HG03469 (cell line): ENCODE results near the gene ACHE.

Source experiments
- ATAC-seq: cut with Tn5 transposase; IDR thresholded peaks from one replicate; pipeline ENCODE4 v1.9.1; 2021; ENCODE audit warnings: mild to moderate bottlenecking, moderate library complexity, moderate number of reproducible peaks; ENCODE audit not compliant: unreplicated experiment

Gene ACHE

DNA sequence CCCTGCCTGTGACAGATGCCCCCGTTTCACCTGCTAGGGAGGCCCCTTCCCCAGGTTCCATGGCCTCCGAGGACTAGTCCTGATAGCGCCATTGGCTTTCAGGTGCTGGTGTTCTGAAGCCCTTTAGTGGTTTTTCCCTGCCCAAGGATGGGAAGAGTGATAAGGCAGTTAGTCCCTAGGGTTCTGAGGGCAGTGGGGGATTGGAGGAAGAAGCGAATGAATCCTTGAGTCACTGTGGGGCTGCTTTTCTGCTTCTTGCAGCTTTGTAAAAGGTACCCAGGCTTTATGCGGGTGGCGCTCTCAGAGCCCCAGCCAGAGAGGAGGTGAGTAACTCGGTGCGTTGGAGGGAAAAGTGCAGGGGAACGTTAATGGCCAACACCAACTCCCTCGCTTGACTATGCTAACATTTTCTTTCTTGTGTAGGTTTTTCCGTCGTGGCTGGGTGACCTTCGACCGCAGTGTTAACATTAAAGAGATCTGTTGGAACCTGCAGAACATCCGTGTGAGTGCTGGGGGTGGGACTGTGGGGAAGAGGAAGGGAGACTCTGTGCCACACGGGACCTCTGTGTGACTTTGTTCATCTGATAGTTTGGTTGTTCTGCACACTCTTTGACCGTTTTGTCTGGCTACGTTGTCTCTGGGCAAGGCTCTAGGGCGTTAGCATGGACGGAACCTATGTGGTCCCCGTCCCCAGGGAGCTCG is 10.1 kb downstream of the ACHE start:
- no peak for ATAC-seq

DNA sequence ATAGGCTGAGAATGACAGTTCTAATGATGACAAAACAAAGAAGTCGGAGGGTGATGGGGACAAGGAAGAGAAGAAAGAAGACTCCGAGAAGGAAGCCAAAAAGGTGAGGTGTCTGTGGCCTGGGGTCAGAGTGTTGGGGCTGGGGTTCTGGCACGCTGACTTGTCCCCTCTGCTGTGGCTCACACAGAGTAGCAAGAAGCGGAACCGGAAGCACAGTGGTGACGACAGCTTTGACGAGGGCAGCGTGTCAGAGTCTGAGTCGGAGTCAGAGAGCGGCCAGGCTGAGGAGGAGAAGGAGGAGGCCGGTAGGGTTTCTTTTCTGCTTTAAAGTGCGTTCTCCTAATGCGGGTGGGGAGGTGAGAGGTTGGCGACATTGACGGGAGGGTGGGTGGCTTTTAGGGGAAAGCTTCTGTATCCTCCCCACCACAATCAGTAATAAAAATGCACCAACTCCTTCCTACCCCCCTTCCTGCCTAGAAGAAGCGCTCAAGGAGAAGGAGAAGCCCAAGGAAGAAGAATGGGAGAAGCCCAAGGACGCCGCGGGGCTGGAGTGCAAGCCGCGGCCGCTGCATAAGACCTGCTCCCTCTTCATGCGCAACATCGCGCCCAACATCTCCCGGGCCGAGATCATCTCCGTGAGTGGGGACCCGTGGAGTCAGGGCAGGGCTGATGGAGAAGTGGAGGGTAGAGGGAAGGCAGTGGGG is 10.8 kb downstream of the ACHE start:
- no peak for ATAC-seq

DNA sequence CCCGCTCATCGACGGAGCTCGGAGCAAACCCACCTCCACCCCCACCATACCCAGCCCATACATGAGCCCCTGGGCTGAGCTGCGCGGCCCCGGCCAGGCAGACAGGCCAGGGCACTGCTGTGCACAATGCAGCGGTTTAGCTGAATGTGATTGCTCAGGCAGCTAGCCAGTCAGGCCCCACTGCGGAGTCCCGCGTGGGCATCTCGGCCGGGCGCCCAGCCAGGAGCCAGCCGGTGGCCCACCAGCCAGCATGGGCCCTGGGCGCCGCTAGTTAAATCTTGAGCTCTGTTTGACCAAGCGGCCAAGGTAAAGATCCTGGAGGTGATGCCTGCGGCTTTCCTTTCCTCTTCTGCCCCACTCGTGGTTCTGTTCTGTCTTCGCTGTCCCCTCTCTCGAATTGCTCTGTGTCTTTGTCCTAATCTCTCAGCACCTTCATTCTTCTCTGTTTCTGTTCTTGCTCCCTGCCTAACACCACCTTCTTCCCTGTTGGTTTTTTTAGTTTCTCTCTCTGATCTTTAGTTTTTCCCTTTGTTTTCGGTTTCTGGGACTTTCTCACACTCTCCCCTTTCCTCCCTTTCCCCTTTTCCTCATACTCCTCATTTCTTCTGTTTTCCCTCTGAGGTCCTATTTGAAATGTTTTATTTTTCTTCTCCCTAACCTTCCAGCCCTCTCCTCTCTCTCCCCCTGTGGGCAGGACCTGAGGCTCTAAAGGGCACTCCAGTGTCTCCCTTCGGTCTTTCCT is 12.7 kb downstream of the ACHE start:
- no peak for ATAC-seq

DNA sequence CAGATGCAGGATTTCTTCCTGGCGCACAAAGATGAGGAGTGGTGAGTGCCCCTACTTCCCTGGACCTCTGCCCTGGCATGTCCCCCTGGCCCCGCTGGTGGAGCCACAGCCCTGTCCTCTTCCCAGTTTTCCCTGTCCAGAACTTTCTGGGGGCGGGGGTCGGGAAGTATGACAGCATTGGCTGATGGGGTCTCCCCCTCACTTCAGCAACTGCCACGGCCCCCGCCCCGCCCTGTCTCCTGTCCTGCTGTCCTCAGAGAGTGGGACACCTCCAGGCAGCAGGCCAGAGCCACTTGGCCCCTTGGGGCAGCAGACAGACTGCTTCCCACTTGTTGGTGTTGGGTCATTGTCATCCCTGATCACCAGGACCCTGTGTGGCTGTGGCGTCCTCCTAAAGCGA is 13.5 kb downstream of the ACHE start:
- no peak for ATAC-seq

DNA sequence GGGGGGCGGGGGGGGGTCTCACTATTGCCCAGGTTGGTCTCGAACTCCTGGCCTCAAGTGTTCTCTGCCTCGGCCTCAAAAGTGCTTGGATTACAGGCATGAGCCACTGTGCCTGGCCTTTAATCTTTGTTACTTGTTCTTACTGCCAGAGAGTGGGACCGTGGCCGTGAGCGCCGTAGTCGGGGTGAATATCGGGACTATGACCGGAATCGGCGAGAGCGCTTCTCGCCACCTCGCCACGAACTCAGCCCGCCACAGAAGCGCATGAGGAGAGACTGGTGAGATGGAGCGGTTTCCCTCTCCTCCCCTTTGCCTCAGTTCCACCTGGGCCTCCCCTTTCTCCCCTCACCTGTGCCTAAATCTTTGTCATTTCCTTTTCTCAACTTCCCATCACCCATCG is 14.6 kb downstream of the ACHE start:
- no peak for ATAC-seq

DNA sequence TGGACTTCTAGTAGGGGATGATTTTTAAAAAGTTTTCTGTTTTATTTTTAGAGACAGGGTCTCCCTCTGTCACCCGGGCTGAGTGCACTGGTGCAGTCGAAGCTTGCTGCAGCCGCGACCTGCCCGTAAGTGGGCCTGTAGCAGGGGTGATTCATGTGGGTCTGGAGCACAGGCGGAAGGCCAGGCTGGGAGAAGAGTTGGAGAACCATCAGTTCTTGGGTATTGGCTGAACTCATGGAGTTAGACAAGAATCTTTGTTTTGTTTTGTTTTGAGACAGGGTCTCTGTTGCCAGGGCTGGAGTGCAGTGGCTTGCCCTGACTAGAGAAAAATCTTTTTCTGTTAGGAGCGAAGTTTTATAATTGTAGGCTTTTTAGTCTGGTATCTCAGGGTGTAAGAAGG is 15.0 kb downstream of the ACHE start:
- no peak for ATAC-seq

DNA sequence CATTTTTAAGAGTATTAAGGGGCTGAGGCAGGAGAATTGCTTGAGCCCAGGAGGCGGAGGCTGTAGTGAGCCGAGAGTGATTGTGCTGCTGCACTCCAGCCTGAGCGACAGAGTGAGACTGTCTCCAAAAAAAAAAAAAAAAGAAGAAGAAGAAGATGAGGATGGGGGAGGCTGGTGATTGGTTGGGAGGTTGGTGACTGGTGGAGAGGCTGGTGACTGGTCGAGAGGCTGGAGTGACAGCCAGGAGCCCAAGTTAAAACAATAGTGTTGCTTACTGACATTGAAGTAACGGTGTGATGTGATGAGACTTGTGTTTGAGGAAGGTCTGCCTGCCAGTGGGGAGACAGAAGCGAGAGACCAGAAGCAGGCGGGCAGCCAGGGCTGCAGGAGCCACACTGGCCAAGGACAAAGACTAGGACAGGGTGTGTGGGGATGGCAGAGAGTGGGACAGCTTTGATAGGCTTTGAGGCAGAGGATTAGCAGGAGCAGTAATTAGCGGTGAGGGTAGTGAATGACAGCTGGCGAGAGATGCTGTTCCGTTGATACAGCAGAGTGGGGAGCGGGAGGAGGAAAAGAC is 15.9 kb downstream of the ACHE start:
- ATAC-seq: no peak

DNA sequence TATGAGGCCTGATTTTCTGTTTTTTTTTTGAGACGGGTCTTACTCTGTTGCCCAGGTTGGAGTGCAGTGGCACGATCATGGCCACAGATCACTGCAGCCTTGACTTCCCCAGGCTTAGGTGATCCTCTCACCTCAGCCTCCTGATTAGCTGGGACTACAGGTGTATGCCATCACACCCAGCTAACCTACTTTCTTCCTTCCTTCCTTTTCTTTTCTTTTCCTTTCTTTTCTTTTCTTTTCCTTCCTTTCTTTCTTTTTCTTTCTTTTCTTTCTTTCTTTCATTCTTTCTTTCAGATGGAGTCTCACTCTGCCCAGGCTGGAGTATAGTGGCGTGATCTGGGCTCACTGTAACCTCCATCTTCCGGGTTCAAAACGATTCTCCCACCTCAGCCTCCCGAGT is 17.0 kb downstream of the ACHE start:
- no peak for ATAC-seq

DNA sequence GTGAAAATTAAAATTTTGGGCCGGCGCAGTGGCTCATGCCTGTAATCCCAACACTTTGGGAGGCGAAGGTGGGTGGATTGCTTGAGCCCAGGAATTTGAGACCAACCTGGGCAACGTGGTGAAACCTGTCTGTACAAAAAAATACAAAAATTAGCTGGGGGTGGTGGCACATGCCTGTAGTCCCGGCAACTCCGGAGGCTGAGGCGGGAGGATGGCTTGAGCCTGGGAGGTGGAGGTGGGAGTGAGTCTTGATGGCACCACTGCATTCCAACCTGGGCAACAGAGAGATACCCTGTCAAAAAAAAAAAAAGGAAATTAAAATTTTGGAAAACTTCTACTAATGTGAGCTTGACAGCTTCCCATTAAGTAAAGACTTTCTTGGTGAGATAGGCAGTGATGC is 17.7 kb downstream of the ACHE start:
- ATAC-seq: no peak

DNA sequence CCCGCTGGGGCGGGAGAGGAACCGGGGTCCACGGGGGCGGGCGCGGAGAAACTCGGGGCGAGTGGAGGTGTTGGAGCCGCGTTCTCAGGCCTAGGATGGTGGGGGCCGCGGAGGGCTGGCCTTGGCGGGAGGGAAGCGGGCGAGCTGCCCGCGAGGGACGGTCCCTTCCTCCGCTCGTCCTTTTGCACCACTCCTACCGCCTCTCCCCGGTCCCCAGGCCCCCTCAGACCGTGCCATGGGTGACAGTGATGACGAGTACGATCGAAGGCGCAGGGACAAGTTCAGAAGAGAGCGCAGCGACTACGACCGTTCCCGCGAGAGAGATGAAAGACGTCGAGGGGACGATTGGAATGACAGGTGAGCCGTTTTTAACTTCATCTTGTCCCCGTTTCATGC is 20.3 kb downstream of the ACHE start:
- ATAC-seq: no peak

DNA sequence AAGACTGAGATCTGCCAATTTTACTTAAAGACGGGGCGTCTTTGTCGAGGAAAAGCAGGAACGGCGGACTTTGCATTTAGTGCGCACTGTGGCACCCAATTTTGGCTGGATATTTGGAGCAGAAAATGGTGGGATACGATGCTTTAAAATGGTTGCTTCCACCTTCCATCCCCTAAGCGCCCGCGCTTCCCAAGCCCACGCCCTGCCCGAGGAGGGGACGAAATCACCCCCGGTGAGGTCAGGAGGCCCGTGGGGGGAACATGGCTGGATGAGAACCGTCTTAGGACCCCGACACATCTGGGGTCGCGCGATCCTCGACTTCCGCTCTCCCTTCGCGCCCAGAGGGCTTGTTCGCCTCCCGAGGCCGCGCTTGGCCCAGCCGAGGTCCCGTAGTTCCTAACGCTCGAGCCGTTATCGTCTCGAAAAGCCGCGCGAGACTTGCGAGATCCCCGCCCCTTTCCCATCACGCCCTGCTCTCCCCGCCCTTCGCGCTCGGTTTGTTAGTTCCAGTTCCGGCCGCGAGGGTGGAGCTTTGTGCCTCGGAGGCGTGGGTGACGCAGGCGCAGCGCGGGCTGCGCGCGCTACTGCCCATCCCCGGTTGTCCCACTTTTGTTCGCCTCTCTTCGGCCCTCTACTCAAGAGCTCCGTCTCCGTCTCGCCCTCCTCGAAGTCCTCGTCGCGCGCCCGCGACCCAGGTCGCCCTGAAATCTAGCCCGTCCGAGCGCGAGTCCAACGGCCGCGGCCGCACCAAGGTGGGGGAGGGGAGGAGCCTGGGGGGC is 20.9 kb downstream of the ACHE start, which contains the start of gene SRRT:
SRRT (plus strand) TSS at position 527 of the 779 bp plus-strand sequence. CDS start 488 bp downstream, outside the sequence.
- peak; percentile 64 for ATAC-seq

DNA sequence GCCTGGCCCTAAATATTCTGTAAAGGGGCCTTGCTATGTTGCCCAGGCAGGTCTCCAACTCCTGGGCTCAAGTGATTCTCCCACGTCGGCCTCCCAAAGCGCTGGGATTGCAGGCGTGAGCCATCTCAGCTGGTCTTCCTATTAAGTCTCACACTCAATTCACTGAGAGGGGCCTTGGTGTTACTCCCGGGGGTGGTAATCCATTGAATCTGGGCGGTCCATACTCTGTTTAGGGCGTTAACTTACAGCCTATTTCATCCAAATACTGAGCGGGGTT is 21.4 kb downstream of the ACHE start:
- no peak for ATAC-seq

DNA sequence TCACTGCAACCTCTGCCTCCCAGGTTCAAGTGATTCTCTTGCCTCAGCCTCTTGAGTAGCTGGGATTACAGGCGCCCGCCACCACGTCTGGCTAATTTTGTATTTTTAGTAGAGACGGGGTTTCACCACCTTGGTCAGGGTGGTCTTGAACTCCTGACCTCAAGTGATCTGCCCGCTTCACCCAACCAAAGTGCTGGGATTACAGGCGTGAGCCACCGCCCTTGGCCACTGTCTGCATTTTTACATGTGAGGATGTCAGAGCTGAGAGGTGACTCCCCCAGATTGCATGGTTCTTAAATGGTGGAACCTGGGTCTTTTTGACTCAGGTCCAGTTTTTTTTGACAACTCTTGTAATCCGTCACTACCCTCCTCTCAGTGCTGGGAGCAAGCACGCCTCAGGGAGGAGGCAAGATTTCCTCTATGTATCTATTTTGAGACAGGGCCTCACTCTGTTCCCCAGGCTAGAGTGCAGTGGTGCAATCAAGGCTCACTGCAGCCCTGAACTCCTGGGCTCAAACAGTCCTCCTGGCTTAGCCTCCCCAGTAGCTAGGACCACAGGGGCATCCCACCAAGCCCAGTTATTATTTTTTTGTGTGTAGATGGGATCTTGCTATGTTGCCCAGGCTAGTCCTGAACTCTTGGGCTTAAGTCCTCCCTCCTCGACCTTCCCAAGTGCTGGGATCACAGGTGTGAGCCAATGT is 21.9 kb downstream of the ACHE start:
- ATAC-seq: no peak

DNA sequence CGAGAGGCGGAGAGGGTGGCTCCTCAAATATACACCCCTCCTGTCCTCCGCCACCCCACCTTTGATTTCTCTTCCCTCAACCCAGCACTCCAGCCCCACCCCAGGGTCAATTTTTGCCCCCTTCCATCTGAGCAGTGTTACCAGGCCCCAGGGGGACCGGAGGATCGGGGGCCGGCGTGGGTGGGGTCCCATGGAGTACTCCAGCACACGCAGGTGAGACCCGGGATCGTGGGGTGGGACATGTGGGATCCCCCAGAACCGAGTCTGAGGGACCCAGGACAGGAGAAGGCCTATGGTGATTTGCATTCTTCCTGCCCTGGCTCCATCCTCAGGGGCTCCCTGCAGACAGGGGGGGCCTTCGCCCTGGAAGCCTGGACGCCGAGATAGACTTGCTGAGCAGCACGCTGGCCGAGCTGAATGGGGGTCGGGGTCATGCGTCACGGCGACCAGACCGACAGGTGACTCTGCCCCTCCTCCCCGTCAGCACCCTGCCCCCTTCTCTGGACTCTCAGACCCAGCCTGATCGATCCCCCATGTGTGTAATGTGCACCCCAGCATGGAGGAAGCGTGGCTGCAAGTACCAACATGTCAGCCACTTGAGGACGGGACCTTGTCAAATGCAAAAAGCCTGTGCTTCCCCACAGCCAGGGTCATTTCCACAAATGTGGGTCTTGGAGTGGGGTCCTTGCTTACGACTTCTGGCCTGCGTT is 27.8 kb downstream of the ACHE start:
- ATAC-seq: no peak

DNA sequence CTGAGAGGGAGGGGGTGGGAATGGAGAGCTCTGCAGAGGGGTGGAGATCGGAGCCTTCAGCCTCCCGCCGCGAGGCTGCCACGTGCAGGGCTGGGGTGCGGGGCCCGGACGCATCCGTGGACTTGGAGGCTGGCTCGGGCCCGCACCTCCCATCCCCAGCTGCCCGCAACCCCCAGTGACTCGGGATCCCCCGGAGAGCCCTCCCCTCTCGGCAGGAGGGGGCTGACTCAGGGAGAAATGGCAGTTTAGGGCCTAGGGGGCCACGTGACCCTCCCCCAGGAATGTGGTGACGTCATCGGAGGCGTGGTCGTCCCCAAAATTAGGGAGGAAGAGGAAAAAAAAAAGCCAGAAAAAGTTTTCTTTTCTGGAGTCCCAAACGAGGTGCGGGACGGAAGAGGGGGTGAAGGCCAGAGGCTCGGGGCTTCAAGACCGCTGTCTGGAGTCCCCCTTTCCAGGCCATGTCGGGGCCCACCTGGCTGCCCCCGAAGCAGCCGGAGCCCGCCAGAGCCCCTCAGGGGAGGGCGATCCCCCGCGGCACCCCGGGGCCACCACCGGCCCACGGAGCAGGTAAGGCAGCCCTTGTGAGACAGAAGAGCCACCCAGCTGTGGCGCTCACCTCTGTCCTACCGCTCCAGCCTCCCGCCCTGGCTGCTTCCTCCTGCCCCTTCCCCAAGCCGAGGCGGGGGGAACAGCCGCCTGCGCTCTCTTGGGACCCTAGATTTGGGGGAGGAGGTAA is 28.5 kb downstream of the ACHE start, which contains the start of gene TRIP6:
TRIP6 (plus strand) TSS at position 348 of the 736 bp plus-strand sequence; CDS start at position 459, 111 bp downstream.
- ATAC-seq: no peak

DNA sequence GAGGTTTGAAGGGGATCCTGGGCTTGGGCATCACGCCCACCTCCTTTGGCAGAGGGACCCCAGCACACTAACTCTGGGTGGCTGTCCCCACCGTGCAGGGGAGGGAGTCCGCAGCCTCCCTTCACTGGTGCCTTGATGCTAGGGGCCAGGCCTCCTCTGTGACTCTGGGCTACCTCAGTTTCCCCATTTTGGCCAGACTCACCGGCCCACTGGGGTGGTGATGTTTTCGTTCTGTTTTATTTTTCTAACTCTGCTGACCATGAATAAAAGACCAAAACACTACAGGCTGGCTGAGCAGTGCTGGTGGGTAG is 29.0 kb downstream of the ACHE start:
- no peak for ATAC-seq

DNA sequence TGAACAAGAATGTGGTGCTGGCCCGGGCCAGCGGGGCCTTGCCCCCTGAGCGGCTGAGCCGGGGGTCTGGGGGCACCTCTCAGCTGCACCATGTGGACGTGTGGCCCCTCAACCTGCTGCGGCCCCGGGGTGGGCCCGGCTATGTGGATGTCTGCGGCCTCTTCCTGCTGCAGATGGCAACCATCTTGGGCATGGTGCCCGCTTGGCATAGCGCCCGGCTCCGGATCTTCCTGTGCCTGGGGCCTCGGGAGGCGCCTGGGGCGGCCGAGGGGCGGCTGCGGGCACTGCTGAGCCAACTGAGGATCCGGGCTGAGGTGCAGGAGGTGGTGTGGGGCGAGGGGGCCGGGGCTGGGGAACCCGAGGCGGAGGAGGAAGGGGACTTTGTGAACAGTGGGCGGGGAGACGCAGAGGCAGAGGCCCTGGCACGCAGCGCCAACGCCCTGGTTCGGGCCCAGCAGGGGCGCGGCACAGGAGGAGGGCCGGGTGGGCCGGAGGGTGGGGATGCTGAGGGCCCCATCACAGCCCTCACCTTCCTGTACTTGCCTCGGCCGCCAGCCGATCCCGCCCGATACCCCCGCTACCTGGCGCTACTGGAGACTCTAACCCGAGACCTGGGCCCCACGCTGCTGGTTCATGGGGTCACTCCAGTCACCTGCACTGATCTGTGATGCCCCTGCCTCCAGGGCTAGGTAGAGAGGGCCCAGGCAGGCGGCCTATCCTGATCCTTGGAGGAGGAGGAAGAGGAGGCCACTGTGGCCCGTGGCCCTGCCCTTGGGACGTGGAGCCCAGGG is 29.6 kb downstream of the ACHE start:
- ATAC-seq: no peak

DNA sequence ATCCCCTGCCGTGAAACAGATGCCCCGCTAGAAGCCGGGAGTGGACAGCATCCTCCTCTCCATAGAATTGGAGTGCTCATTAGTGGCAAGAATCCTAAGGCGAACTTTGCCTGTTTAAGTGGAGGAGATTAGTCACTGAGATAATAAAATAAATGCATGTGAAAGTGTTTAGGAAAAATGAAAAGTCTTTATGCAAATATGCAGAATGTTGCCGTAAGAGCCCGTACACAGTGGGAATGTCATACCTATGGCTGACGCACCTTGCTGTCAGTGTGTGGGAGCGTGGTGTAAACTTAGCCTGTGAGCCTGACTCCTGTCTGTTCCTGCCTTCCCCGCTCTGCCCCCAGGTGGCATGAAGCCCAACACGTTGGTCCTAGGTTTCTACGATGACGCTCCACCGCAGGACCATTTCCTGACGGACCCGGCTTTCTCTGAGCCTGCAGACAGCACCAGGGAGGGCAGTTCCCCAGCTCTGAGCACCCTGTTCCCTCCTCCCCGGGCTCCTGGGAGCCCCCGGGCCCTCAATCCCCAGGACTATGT is 30.2 kb downstream of the ACHE start:
- no peak for ATAC-seq
